H7 (cell line): ENCODE data around the gene TSPAN3. TPM values are rescaled to one million over a fixed set of nuclear protein-coding genes. Genes with fewer than 3 reads are reported as not detected.
A peak's percentile ranks its signal among the peaks of the same experiment; 100 is the strongest.

Experiments used
- DNase-seq: peaks from one replicate; pipeline ENCODE4 v3.0.0; 2012
- H3K27me3 ChIP-seq: 2 replicates; pipeline ENCODE4 v1.6.0; 2011; ENCODE audit warnings: mild to moderate bottlenecking, low read length; ENCODE audit not compliant: control insufficient read depth, insufficient read depth
- H3K36me3 ChIP-seq: replicated peaks from 2 replicates; pipeline ENCODE4 v1.5.1; 2011; ENCODE audit warnings: low read length; ENCODE audit not compliant: control insufficient read depth, insufficient read depth
- H3K4me3 ChIP-seq: 2 replicates; pipeline ENCODE4 v1.5.1; 2011; ENCODE audit warnings: low read depth, mild to moderate bottlenecking, control low read depth, low read length, moderate library complexity; ENCODE audit not compliant: insufficient read depth
- total RNA-seq: library from RNA; depleted of rRNA; stranded (reverse); fragments of >200 nt; shearing (Covaris generic); gene quantifications from 2 replicates; pipeline ENCODE4 v1.2.3, GENCODE V29; 2014; rRNA removed

TSPAN3 gene
- total RNA-seq, result 153 and 157 TPM in 2 replicates

DNA sequence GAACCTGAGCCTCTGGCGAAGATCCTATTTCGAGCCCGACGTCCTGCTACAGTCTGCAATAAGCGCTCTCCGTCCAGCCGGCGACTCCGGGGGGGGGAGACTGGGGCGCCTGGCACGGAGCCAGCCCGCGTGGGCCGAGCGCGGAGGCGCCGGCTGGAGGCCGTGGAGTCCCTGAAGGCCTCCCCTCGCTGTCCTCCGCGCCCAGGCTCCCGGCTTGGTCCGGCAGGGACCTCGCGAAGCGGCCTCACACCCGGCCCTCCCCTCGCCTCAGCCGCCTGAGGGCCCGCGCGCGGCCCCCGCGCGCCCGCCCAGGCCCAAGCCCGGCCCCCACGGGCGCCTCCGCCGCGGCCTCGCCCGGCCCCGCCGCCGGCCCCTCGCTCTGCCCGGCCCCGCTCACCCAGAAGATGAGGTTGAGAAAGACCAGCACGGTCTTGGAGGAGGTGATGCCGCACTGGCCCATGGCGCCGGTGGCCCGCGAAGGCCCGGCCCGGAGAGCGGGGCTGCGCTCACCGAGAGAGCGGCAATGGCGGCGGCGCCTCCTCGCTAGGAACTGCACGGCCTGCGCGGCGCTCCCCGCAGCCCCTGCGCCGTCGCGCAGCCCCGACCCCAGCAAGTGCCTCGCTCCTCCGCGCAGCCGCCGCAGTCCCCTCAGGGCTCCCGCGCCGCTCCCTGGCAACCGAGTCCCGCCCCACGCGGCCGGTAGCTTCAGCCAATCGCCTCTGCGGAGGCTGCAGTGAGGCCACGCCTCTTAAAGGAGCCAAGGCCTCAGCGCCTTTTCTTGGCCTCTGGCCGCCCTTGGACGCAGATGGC is at the start of gene TSPAN3:
Gene TSPAN3, minus strand, starts transcription at position 615 of the 810 bp plus-strand sequence. Its CDS starts 155 bp downstream, at position 460.
- H3K4me3 ChIP-seq, result peak within 1 kb of the TSS; percentile 85
- H3K36me3 ChIP-seq, result no peaks in the 10 kb centered on the region
- peak; percentile 96 for DNase-seq
- peaks cover 4% of the 10 kb centered on the region for H3K27me3 ChIP-seq

DNA sequence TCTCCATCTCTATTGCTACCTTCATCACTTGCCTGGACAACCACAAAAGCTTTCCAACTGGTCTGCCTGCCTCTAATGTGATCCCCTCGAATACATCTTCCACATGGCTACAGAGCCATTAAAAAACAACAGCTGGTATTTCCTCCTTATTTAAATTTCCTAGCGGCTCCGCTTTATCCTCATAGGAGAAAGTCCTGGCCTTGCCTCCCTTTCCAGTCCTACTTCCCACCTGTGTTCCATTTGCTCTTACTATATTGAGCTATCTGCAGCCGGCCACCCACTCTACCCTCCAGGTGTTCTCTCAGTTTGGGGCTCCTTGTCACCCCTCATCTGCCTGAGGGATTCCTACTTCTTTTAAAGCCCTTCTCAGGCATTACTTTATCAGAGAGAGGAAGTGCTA is 49.7 kb upstream of the TSPAN3 start:
- no peak for DNase-seq

DNA sequence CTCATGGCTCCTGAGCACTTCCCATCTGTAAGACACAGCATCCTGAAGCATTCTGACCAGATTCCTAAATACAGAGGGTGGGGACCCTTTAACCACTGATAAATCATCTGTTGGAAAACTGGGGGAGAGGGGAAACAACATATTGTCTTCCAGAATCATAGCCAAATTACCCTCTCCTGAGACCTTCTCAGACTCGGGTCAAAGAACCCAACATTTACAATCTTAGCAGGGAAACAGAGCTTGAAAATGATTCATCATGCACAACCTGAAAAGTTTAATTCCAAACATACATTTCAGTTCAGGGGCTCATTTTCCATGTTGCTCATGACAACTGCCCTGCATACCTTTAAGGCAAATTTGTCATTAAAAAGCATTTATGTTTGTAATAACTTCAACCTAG is 48.5 kb upstream of the TSPAN3 start:
- DNase-seq, result no peak
- no peaks in the 10 kb centered on the region; the same call in 1 of the 2 replicates for H3K36me3 ChIP-seq
- no peak overlapping the region for H3K4me3 ChIP-seq
- no peaks in the 10 kb centered on the region for H3K27me3 ChIP-seq

More for the DNA sequence above, 49.7 kb upstream of the TSPAN3 start:
- Histone ChIP-seq H3K36me3 (no peaks in the 10 kb centered on the region), H3K27me3 (no peaks in the 10 kb centered on the region), H3K4me3 (no peak overlapping the region)

DNA sequence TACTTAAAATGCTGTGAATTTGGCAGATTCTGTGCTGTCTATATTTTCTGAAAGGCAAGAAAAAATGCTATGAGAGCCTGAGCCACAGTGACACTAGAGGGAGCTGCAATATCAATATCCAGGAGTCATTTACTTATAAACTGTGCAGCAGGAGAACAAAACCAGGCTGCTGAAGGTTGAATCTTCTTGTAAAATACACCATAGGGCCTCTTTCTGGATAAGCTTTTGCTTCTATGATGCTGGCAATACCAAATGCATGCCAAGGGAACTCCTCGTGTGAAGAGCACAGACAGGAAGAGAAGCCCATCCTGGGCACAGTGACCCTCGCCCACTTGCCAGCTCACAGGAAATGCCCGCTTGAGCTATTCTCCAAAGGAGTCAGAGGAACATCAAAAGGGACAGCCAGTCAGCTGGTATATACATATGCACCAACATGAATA is 48.0 kb upstream of the TSPAN3 start:
- no peak for DNase-seq
- no peaks in the 10 kb centered on the region for H3K27me3 ChIP-seq
- H3K36me3 ChIP-seq, result peaks cover 2% of the 10 kb centered on the region
- no peak overlapping the region for H3K4me3 ChIP-seq

DNA sequence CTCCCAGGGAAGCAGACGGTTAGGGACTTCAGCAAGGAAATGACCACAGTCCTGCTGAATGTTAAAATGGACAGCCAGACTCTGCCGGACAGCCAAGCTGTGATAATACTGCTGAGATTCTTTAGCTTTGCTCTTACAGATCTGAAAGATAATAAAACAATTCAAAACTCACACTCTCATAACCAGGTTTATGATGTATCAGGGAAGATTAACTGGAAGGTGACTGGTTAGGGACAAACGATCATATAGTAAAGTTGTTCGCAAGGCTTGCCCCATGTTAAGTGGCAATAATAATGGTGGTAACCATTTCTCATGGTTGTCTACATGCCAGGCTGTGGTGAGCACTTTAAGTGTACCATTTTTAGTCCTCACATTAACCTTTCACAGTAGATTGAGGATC is 44.3 kb upstream of the TSPAN3 start:
- H3K4me3 ChIP-seq, result no peak overlapping the region
- DNase-seq, result no peak
- H3K27me3 ChIP-seq, result no peaks in the 10 kb centered on the region
- peaks cover 2% of the 10 kb centered on the region for H3K36me3 ChIP-seq

DNA sequence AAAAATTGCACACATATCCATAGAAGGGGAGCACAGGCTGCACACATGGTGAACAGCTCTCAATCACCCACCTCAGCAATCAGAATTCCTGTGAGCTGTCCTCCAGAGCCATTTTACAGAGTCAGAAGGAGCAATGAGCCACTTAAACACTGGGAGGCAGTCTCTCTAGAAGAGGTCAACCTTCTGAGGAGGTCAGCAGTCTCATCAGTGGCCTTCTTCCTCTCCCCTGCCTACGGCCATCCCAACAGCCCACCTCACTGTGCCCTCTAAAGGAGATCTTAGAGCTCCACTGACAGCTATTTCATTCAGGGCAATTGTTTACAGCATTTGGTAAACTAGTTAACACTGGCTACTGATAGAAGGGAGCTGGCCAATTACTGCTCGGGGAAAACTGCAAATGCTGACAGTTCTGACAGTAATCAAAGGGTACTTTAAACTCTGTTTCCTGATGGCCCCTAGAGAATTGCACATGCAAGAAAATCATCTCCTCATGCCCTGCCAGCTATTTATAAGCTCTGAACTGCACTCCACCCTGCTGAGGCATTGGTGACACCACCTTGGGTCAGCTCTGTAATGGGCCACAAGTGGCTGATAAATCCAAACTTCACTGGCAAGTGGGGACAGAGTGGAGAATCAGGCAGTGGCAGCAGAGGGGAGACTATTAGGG is 42.1 kb upstream of the TSPAN3 start:
- DNase-seq, result no peak
- no peaks in the 10 kb centered on the region for H3K27me3 ChIP-seq
- peaks cover 2% of the 10 kb centered on the region for H3K36me3 ChIP-seq
- H3K4me3 ChIP-seq, result no peak overlapping the region

DNA sequence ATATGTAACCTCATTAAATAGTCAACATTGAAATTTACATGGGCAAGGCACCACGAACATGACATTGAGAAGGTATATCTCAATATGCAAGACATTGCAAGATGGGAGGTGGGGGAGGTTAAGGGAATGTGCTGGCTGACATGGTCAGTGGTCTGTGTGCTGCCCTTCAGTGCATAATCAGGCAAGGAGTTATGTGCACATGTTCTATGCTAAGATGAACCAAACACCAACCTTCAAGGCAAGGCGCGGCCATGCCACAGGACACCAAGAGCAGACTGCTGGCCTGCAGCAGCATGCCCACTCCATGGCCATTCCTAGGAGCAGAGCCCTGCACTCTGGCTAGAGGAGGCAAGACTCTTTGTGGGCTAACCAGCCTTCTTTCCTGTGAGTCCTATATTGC is 40.9 kb upstream of the TSPAN3 start:
- no peak for DNase-seq
- peaks cover 2% of the 10 kb centered on the region for H3K36me3 ChIP-seq
- H3K27me3 ChIP-seq, result no peaks in the 10 kb centered on the region
- no peak overlapping the region for H3K4me3 ChIP-seq

DNA sequence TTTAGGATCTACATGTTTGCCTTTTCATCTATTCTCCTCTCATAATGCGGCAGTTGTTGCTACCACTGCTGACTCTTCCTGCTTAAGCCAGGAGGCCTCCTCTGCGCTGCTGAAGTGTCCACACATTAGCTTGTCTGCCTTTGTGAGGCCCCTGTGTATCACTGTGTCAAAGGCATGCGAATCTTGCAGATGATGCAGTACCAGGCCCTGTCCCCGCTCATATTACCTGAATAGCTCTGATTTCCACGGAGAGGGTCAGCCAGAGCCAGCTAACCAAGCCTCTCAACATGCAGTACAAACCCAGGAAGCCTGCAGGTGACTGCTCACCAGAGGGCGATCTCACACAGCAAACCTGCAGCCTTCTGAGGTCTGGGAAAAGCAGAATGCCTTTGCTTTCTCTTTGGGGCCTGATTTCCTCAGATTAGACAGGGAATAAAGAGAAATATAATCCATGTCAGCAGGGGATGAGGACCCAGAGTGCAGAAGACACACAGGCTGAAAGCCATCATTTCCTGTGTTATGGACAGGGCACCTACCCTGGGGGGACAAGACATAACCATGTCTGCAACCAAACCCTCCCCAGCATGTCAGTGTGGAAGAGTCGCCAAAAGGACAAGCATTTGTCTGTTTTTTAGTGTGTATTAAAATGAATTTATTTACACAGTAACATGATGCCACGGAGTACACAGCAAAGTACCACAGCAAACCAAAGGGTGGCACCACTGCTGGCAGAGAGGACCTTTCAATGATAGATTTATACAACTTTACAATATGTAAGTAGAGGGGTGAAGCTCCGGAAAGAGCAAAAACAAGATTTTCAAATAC is 36.8 kb upstream of the TSPAN3 start:
- DNase-seq, result peak; percentile 71
- no peak overlapping the region for H3K4me3 ChIP-seq
- H3K36me3 ChIP-seq, result no peaks in the 10 kb centered on the region
- no peaks in the 10 kb centered on the region for H3K27me3 ChIP-seq

DNA sequence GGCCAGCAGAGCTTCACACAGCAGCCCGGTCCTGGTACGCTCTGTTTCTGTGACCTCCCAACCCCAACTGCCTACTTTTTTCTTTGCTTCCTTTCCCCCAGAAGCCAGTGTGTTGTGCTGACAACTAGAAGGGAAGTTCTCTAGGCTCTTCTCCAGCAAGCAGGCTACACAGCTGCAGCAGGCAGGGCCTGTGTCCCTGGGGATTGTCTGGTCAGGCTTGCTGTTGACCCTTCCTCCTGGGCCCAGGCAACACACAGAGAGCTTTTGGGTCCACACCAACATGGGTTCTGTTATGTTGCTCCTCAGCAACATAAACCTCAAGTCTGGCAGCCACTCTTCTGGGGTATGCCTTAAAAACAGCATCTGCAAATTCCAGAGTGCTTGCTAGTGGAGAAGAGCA is 36.2 kb upstream of the TSPAN3 start:
- Histone ChIP-seq H3K36me3 (no peaks in the 10 kb centered on the region), H3K27me3 (no peaks in the 10 kb centered on the region), H3K4me3 (no peak overlapping the region)
- DNase-seq, result no peak

DNA sequence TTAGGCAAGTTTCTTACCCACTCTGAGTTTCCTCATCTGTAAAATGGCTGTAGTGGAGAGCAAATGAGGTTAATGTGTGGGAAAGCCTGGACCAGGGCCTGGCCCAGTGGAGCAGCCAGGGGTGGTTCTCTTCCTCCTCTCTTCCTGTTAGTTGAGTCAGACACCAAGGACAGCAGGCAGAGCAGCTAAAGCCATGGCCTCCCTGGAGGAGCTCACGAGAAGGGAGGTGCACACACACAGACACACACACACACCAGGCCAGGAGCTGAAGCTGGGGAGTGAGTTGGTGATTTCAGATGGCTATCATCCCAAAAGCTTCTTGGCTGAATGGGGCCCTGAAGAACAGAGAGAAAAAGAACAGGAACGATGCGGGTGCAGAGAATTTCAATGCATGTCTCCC is 33.2 kb upstream of the TSPAN3 start:
- no peaks in the 10 kb centered on the region for H3K36me3 ChIP-seq
- DNase-seq, result no peak
- H3K27me3 ChIP-seq, result no peaks in the 10 kb centered on the region
- no peak overlapping the region for H3K4me3 ChIP-seq

DNA sequence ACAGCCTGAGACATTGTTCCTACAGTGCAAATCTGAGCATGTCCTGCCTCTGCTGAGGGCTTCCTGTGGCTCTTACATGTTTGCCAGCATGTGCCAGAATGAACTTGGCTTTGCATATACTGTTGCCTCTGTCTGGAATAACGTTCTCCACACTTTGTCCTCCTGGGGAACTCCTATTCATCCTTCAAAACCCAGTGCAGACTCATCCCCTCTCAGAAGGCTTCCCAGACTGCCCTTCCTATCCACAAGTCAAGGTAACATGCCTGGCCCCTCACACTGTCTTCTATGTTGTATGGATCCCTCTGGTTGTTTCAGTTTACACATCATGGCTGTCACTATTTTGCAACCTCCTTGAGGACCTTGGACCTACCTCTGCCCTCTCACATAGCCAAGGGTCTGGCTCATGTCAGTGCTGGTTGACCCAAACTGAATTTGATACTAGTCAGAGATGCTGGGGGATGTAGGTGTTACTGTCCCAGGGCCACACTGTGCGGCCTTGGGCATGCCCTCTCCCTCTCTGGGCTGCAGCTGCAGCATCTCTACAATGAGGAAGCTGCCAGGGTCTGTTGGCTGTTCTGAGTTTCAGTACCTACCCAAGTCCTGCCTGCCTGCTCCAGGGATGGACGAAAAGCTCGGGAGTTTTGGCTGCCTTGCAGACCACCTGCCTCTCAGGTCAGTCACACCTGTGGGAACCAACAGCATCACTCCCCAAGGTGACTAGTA is 29.0 kb upstream of the TSPAN3 start:
- H3K27me3 ChIP-seq, result no peaks in the 10 kb centered on the region
- no peaks in the 10 kb centered on the region for H3K36me3 ChIP-seq
- no peak overlapping the region for H3K4me3 ChIP-seq
- DNase-seq, result no peak

DNA sequence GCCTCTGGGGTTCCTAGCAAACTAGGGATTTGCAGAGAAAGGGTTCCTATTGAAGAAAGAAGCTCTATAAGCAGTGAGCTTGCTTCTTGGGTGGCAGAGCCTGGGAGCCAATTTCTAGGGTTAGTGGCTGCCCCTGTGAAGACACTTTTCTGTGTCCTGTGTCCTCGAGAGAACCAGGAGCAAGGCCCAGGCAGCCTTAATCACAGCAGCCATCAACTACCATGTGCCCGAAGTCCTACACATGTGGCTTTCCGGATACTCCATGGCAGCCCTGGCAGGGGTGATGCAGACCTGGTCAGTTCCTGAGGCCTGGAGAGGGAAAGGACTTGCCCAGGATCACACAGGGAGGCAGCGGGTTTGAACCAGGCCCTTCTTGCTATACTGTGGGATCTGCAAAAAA is 27.7 kb upstream of the TSPAN3 start:
- DNase-seq, result no peak

DNA sequence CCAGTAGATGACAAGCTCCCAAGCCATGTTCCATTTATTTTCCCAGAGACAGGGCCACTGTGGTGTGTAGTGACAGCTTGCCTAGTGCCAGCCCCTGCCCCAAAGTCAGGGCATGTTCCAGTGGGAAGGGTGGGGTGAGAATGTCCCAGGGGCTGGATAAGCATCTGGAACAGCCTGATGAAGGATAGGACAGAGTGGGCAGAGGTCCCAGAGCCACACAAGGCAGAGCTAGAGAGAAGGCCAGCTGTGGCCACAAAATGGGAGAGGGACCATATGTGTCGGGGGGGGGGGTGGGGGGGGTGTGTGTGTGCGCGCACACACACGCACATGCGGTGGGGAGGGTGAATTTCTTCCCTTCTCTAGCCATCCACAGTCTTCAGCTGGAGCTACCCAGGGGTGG is 27.0 kb upstream of the TSPAN3 start:
- no peak overlapping the region for H3K4me3 ChIP-seq
- no peaks in the 10 kb centered on the region for H3K27me3 ChIP-seq
- H3K36me3 ChIP-seq, result no peaks in the 10 kb centered on the region
- no peak for DNase-seq

More for the DNA sequence above, 27.7 kb upstream of the TSPAN3 start:
- Histone ChIP-seq H3K27me3 (no peaks in the 10 kb centered on the region), H3K36me3 (no peaks in the 10 kb centered on the region), H3K4me3 (no peak overlapping the region)

DNA sequence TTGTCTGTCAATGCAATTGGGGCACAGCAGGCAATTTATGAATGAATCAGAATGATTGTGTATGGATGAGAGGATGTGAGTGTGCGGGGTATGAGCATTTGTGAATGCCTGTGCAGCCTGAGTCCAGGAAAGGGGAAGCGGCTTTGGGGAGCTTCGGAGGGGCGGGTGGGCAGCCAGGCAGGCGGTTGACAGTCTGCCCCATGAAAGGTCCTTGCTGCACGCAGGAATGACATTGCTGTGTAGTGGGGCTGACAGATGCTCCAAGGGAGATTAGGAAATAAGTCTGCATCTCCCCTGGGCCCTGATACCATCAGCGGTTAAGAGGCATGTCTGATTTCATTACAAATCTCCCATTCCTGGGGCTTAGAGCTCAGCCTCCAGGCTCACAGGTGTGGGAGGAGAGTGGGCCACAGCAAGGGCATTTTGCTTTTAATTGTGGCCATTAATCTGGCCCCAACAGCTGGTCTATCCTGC is 26.4 kb upstream of the TSPAN3 start:
- H3K36me3 ChIP-seq, result no peaks in the 10 kb centered on the region
- H3K4me3 ChIP-seq, result no peak overlapping the region
- DNase-seq, result no peak
- H3K27me3 ChIP-seq, result no peaks in the 10 kb centered on the region
